ENCODE measurements around the gene TSHR.
"Not testable (repeated sequence)": the region's sequence is repeated elsewhere in the genome, so short reads cannot be mapped to it uniquely, and the experiment has no call there.

Gene TSHR

DNA sequence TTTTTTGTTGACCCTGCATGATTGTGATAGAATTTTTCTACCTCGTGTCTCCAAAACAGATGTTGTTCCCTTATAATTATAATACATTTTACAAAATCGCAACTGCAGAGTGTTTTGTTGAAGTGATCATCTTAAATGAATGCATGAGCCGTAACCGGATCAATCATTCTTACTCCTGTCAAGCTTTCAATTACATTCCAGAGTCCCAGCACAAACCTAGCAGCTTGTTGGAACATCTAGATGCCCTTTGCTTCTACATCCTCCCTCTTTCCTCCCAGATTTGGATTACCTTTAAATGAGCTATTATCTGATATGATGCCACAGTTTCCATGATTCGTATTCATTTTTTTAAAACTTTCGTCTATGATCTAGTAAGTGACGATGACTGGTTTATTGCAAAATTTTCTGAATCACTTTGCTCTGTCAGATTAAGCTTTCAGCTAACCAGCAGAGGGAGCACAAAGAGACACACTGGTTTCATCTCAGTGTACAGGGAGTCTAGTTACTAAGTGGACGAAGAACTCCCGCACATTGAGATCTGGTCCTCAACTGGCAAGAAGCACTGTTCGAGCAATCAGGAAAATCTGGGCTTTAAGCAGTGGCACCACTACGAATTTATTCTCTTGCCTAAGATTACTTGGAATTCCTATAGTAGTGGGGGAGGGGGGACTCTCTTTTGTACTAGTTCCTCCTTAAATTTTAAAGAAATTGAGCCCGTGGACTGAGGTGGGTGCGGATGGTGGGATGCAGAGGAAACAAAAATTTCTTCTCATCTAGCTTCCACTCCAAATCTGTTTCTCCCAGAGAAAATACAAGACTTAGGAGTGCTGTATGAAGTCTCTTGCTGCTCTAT lies 40.9 kb downstream of the TSHR start:
- no peak for DNase-seq (ENCODE audit: low read depth)

DNA sequence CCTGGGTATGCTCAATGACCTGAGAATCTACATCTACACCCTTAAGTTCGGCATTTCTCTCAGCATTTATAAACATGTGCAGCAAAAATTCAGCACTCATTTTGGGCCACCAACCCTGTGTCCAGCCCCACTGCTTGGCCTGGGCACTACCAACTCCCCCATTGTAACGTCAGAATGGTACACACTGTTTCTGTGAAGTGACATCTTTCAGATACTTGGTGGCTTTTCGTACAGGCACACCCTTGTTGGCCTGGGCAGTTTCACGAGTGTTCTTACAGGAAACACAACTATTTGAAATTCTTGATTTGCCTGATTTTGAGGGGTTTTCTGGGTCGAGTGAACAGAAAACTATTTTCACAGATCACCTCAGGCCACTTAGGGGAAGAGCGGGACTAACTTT lies 46.0 kb downstream of the TSHR start:
- DNase-seq (ENCODE audit: low read depth) = no peak

DNA sequence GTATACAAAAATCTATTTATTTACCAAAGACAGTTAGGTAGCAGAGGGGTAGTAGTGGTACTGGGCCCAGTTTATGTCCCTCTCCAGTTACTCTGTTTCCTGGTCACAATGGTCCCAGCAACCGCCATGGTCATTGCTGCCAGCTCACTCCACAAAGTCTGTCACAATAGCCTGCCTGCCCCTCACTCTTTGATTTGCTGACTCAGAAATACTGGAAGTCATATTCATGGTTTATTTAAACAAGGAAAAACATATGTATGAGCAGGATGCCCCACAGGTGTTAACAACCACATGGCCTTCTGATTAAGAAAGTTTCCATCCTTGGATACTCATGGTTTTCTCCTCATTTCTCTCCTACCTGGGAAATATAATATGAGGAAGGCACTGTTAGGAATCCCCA lies 49.2 kb downstream of the TSHR start:
- no peak for DNase-seq (ENCODE audit: low read depth)

DNA sequence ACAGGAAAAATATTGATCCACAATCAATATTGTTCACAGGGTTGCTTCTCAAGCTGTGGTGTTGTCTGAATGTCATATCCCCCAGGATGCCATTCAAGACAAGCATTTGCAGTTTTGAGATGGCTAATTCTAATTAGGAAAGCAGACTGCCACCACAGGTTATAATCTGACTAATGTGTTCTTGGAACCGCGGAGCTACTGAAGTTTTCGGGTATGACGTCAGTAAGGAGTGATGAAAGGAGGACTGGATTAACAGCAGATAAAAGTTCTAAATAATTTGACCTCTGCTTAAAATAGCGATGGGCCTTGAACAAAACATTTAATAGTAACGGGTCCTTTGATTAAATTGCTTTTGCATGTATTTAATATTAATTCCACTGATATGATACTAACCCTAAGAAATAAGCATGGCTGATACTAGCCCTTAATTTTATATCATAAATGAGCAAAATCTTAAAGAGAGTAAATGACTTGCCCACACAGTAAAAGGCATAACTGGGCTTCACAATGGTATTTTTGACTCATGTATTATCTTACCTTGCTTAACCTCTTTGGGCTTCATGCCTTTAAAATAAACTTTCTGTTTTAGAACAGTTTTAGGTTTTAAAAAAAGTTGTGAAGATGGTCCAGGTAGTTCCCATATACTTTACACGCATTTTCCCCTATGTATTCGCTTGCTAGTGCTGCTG lies 50.3 kb downstream of the TSHR start:
- DNase-seq (ENCODE audit: low read depth) = no peak

DNA sequence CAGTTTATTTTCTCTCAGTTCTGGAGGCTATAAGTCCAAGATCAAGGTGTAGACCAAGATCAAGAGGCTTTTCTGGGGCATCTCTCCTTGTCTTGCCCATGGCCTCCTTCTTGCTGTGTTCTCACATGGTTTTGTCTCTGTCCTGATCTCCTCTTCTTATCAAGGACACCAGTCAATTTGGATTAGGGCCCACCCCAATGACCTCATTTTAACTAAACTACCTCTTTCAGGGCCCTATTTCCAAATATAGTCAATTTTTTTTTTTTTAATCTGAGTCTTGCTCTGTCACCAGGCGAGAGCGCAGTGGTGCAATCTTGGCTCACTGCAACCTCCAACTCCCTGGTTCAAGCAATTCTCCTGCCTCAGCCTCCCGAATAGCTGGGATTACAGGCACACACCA lies 50.8 kb downstream of the TSHR start:
- DNase-seq (ENCODE audit: low read depth) = no peak

DNA sequence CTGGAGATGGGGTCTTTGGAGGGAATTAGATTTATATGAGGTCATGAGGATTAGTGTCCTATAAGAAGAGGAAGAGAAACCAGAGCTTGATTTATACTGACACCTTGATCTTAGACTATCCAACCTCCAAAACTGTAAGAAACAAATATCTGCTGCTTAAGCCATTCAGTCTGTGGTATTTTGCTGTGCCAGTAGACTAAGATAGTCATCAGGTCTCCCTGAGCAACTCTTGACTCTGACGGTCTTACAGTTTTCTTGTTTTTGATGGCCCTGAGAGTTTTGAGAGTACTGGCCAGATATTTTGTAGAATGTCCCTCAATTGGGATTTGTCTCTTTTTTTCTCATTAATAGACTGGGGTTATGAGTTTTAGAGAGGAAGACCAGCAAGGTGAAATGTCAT lies 51.7 kb downstream of the TSHR start:
- no peak for DNase-seq (ENCODE audit: low read depth)

DNA sequence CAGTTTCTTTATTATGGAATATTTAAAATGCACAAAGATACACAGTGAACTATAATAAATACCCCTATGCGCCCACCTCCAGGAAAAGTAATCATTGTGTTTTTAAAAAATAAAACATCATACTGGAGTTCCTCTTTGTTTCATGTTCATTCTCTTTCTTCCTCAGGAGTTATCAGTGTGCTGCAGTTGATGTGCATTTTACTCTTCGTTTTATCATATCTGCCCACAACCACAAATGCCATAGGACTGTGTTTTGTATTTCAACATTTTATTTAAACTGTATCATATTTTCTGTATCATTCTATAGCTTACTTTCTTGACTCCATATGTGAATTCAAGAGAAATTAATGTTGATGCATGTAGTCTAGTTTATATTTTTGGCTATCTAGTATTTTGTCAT lies 53.9 kb downstream of the TSHR start:
- DNase-seq (ENCODE audit: low read depth) = no peak

DNA sequence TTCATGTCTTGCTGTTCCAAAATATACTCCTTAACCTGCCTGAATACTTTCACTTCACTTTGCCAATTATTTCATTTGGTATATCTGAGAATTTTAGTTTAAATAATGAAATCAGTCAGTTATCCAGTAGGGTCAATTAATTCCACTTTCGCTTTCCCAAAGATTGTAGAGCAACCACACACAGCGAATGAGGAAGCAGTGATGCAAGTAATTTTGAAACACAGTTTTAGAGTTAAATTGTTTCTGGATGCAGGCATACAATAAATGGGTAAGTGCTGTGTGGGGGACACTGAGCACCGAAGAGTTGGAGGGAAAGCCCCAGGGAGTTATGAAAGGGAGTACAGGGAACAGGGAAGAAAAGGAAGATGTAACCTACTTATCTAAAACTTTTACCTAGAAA lies 62.8 kb downstream of the TSHR start:
- no peak for DNase-seq (ENCODE audit: low read depth)

DNA sequence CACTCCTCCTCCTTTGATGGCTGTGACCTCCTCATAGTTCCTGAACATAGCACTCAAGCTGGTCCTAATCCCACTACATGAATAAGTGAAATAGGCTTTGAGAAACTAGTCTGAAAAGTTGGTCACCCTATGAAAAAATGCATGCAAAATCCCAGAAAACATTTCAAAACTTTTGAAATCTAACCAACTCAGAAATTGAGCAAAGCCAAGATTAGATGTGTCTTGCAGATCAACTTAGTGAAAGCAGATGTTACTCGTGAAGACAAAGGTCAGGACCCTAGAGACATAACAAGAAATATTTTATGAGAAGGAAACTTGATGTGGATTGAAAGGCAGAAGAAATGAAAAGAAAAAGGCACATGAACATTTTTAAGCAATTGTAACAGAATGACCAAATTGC lies 63.3 kb downstream of the TSHR start:
- DNase-seq (ENCODE audit: low read depth) = no peak

DNA sequence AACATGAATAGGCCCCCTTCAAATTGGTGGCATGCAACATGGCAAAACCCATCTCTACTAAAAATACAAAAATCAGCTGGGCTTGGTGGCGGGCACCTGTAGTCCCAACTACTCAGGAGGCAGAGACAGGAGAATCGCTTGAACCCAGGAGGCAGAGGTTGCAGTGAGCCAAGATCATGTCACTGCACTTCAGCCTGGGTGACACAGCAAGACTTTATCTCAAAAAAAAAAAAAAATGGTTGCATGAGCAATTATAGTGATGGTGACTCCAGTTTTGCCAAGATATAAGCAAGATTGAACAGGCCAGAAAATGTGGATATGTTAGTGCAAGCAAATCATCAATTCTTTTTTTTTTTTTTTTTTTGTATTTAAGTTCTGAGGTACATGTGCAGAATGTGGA lies 63.7 kb downstream of the TSHR start:
- DNase-seq (ENCODE audit: low read depth) = not testable (repeated sequence)

DNA sequence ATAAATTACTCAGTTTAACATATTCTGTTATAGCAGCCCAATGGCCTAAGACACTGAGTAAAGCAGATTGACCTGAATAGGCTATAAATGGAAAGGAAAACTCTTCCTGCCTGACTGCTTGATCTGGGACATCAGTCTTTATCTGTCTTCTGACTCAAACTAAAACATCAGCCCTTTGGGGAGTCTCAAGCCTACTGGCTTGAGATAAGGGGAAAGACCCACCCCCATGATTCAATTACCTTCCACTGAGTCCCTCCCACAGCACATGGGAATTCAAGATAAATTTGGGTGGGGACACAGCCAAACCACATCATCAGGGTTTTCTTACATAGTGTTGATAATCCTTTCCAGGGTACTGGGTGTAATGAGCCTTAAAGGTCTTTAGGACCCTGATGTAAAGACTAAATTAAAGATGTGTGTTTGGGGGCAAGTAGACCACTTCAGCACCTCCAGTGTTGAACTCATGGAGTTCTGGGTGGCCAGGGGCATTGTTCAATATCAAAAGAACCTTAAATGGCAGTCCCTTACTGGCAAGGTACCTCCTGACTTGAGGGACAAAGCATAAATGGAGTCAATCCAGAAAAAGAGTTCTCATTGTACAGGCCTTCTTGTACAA lies 67.8 kb downstream of the TSHR start:
- DNase-seq (ENCODE audit: low read depth) = no peak

DNA sequence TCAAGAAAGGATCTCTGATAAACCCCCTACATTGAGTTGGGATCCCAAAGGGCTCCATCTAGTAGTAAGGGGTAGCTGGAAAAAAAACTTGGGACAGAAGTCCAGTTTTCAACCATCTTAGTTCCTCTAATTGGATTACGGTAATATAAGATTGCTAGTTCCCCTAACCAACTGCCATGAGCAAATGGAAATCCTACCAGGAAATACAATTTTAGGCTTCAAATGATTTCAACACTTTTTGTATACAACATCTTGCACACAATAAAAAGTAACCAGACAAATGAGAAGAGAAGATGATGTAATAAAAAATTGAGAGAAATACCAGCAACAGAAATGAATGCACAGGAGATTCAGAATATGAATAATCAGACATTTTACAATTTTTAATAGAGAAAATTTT lies 73.0 kb downstream of the TSHR start:
- DNase-seq (ENCODE audit: low read depth) = no peak

DNA sequence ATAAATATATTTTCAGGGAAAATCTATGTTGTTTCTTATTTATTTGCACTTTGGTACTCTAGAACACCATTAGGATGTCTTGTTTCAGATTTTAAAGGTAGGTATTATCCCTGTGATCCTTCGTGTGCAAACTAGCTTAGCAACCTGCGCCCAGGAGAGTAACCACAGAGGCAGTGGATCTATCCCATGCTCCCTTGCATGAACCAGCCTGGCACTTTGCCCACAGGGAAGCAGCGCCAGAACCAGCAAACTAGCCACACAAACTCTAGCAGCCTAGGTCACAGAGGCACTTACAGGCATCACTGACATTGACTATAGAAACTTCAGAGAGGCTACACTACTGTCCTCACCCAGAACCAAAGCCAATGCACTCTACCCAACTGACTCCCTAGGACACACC lies 76.1 kb downstream of the TSHR start:
- DNase-seq (ENCODE audit: low read depth) = no peak

DNA sequence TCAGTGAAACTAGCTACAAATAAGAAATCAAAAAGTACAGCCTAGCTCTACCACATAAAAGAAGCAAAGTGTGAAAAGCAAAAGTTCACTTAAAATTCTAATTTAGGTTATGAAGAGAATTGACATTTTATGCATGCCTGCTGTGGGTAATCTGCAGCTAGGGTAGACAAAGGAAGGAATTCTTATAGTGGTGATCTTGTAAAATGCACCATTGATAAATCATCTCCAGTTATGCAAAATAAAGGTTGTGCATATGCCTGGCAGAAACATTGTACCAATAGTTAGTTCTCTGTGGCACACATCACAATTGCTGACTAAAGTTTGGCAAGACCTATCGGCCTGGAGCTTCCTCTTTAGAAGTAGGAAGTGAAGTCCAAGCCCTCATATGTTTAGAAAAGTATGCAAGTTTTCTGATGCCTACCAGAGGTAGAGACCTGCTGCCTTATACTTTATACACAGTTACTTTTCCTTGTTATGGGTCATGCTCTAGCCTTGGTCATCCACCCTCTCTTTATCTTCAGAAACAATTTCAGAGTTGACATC lies 78.3 kb downstream of the TSHR start:
- no peak for DNase-seq (ENCODE audit: low read depth)

DNA sequence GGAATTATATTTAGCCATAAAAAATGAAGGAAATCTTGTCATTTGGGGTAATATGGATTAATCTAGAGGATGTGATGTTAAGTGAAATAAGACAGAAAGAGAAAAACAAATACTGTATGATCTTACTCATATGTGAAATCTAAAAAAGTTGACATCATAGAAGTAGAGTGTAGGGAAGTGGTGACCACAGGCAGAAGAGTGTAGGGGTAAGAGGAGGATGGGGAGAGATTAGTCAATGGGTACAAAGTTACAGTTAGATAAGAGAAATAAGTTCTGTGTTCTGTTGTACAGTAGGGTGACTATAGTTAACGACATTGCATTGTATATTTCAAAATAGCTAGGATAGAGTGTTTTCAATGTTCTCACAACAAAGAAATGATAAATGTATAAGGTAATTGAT lies 87.0 kb downstream of the TSHR start:
- DNase-seq (ENCODE audit: low read depth) = no peak

DNA sequence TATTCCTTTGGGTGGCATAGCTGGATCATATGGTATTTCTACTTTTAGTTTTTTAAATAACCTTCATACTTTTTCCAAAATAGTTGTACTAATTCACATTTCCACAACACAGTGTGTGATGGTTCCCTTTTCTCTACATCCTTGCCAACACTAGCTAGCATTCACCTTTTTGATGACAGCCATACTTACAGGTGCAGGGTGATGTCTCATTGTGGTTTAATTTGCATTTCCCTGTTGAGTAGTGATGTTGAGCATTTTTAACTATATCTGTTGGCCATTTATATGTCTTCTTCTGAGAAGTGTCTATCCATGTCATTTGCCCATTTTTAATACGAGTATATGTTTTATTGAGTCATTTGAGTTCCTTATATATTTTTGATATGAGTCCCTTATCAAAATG lies 96.1 kb downstream of the TSHR start:
- no peak for DNase-seq (ENCODE audit: low read depth)

DNA sequence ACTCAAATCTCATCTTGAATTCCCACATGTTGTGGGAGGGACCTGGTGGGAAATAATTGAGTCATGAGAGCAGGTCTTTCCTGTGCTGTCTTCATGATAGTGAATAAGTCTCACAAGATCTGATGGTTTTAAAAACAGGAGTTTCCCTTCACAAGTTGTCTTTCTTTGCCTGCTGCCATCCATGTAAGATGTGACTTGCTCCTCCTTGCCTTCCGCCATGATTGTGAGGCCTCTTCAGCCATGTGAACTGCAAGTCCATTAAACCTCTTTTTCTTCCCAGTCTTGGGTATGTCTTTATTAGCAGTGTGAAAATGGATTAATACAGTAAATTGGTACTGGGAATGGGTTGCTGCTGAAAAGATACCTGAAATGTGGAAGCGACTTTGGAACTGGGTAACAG lies 98.6 kb downstream of the TSHR start:
- not testable (repeated sequence) for DNase-seq (ENCODE audit: low read depth)

DNA sequence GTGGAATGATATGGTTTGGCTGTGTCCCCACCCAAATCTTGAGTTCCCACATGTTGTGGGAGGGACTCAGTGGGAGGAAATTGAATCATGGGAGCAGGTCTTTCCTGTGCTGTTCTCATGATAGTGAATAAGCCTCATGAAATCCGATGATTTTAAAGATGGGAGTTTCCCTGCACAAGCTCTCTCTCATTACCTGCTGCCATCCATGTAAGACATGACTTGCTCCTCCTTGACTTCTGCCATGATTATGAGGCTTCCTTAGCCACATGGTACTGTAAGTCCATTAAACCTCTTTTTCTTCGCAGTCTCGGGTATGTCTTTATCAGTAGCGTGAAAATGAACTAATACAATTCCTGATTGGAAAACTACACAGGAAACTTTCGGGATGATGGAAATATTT lies 100.5 kb downstream of the TSHR start:
- no peak for DNase-seq (ENCODE audit: low read depth)

DNA sequence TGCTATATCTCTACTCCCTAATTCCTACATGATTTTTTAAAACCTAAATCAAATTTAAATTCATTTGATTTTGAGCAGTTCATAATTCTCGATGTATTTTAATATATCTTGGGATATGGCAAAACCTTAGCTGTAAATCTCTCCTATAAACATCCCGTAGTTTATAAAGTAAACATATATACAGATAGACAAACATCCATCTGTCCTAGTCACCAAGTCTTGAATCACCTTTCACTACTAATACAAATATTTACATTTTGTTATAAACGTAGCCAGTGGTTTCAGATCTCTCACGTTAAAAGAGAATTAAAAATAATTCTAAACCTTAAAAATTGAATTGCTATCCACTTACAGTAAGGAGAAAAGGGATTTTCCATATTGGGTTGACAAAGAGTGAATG lies 107.0 kb downstream of the TSHR start:
- DNase-seq (ENCODE audit: low read depth) = no peak

DNA sequence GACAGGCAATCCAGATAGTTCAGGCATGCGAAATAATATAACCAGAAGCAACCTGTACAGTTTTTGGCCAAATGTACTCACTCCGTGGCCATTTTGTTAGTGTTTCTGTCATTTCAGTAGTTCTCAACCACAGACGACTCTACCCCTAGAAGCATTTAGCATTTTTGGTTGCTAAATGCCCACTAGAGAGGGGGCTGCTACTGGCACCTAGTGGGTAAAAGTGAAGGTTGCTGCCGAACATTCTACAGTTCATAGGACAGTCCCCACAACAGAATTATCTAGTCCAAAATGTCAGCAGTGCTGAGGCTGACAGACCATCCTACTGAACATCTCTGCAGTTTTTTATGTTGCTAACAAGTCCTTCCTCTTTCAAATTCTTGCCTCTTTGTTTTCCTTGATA lies 107.4 kb downstream of the TSHR start:
- no peak for DNase-seq (ENCODE audit: low read depth)

DNA sequence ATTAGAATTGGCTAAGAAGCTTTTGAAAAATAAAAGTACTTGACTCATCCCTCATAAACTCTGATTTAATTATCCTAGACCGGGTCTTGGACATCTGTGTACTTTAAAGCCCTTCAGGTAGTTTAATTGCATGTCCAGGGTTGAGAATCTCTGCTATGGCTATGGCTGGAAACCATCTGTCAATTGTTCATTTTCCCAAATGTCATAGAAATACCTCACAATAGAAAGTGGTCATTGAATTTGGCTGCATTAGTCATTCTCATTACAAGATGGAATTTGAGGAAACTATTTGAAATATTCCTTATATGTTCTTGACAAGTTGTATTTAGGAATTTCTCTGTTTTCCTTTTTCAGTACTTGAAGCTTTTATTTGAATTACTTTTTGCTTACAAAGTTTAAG lies 111.3 kb downstream of the TSHR start:
- DNase-seq (ENCODE audit: low read depth) = no peak

DNA sequence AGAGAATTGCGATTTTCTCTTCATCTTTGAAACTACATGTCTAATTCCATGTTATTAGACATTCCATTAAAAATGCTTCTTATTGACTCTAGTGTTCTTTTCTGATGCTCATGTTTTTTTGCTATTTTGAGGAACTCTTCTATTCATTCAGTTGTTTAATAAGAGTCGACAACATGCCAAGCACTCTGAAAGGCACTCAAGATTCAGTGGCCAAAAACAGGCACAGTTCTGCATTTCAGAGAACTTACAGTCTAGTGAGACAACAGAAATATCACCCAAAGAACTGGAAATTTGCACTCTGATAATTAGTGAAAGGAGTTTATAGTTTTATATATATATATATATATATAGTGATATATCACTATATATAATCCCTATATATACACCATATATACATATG lies 111.7 kb downstream of the TSHR start:
- no peak for DNase-seq (ENCODE audit: low read depth)

DNA sequence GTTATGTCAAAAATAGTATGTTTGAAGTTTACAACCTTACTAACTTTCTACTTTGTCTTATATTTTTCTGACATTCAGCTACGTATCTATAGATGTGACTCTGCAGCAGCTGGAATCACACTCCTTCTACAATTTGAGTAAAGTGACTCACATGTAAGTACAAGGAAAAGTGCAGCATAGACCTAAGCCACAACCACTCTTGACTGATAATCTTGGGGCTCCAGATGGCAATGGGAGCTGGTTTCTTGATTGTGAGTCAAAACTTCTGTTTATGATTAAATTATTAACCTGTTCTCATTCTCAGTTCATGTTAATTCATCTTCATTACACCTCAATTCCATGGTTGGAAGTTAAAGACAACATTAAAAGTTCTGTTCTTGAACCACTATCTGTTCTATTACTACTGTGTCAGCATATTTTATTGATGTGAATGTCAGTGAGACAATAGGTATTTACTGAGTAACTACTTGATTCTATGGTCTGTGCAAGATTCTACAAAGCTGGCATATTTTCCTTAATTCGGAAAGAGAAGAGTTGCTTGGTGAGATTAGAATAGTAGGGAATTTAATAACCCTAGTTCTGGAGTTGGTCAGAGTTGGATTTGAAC lies 112.9 kb downstream of the TSHR start:
- no peak for DNase-seq (ENCODE audit: low read depth)

All from T-helper 22 cell (primary cell).